Eye (tissue), 1 donor: ENCODE data around the gene NUP98.

Source experiments
- DNase-seq: peaks from one replicate; pipeline ENCODE4 v3.0.0-alpha.2; 2015

Gene NUP98

DNA sequence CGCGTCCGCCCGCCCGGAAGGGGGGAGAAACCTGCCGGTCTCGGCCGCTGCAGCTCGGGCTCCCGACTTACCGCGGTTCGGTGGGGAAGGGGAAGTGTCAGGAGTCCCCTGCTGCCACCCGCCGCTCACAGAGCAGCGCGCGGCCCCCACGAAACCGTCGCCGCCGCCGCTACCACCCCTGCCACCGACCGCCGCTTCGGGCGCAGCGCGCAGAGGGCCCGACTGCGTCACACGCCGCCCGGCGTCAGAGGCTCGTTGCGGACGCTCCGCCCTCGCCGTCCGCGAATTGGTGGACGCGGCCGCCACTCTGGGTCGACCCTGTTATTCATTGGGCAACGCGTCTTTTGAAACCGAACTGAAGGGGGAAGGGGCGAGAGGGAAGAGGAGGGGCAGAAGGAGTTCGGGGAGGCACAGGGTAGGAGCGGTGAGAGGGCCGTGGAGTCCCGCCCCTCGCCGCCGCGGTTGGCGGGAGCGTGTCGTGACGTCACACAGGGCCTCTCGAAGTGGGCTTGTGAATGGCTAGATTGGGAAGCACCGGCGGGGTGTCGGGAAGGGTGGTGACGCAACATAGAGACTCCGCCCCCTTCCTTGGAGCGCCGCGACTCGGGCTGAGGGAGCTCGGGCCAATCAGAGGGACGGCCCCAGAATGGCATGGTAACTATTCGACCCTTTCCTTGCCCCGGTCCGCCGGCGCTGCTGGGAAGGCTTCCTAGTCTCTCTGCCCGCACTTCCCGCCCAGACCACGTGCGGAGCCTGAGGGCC is at the start of gene NUP98:
TSS of gene NUP98 (minus strand) at position 226 of the 762 bp plus-strand sequence. CDS start 15,437 bp downstream, outside the sequence.
- peak; percentile 100 for DNase-seq

DNA sequence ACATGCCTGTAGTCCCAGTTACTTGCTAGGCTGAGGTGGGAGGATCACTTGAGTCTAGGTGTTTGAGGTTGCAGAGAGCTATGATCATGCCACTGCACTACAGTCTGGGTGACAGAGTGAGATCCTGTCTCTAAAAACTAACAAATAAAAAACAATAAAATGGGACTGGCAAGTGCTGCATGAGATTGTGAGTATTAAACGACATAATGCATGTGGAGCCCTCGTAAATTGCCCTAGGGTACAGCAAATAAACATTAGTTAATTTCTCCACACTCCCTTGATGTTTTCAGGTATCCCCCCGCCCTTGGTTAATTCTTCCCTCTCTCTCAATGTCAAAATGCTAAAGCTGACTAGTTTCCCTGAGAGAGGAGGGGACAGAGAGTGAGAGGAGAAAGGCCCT is 48.3 kb upstream of the NUP98 start:
- no peak for DNase-seq

DNA sequence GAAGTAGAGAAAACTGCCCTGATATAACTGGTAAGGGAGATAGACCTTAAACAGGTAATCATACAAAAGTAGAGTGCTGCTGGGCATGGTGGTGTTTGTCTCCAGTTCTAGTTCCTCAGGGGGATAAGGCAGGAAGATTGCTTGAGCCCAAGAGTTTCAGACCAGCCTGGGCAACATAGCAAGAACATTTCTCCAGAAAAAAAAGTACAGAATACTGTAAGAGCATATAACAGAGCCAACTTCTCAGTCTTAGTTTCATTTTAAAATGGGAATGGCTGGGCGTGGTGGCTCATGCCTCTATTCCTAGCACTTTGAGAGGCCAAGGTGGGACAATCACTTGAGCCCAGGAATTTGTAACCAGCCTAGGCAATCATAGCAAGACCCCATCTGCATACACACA is 47.9 kb upstream of the NUP98 start:
- DNase-seq = no peak

DNA sequence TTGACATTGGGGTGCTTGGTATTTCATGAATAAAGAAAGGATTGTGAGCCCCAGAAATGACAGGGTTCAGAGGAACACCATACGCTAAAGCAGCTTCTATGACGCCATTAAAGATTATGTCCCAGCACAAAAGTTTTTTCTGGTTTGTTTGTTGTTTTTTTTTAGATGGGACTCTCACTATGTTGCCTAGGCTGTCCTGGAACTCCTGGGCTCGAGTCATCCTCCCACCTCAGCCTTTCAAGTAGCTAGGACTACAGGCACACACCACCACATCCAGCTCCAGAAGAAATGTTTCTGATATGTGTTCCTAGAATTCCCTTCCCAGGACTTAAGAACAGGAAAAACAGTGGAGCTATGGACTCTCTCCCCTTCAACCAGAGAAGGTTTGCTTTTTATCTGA is 46.0 kb upstream of the NUP98 start:
- DNase-seq = no peak

DNA sequence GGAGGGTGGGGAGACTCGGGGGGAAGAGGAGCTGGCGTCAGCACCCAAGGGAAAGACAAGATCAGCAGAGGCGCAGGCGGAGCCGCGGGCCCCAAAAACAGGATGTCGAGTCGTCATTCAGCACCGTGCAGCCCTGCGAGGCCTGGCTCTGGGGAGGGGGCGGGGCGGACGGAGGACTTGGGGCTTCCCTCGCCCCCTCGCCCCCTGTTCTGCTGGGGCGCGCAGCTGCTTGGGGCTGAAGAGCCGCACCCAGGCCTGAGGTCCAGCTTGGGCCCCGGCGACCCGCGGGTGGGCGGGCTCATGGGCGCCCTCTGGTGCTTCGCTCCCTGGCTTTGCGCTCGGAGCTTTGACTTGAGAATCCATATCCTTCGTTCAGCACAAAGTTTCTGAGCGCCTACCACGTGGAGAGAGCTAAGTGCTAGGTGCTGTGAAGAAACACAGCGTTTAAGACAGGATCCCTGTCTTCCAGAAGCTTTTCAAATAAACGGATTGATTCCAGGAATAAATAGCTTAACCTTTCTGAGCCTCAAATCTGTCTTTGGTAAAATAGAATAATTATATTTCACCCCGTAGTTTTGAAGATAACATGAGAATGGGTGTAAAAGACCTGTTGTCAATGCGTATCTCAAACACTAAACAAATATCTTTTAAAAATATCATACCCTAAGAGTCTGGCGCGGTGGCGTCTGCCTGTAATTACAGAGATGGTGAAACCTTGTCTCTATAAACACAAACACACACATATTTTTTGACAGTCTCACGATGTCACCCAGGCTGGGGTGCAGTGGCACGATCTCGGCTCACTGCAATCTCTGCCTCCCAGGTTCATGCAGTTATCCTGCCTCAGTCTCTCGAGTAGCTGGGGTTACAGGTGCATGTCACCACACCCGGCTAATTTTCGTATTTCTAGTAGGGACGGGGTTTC is 44.3 kb upstream of the NUP98 start:
- DNase-seq = peak; percentile 91

DNA sequence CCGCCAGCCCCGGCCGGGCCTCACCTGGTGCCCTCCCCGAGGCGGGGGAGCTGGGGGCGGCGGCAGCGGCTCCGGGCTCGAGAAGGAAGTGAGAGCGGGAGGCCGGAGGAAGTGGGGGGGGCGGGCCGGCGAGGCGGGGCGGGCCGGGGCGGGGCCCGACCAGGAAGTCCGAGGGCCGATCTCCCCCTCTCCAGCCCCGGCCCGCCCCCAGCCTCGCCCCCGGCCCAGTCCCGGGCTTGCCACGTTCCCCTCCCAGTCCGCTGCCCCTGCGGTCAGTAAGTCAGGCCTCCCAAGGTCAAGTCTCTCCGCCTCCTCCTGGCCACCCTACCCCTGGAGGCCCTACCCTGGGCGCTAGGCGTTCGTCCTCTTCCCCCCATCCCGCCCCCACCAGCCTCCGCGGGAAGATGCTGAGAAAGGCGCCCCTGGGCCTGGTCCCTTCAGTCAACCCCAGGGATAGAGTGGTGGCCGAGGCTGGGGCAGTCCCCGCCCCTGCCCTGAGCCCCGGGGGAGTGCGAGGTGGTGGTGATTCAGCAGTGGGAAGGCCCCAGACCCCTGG is 43.6 kb upstream of the NUP98 start, which contains the start of gene RHOG:
TSS of gene RHOG (minus strand) at position 90 of the 556 bp plus-strand sequence. CDS start 12,821 bp downstream, outside the sequence.
- no peak for DNase-seq

DNA sequence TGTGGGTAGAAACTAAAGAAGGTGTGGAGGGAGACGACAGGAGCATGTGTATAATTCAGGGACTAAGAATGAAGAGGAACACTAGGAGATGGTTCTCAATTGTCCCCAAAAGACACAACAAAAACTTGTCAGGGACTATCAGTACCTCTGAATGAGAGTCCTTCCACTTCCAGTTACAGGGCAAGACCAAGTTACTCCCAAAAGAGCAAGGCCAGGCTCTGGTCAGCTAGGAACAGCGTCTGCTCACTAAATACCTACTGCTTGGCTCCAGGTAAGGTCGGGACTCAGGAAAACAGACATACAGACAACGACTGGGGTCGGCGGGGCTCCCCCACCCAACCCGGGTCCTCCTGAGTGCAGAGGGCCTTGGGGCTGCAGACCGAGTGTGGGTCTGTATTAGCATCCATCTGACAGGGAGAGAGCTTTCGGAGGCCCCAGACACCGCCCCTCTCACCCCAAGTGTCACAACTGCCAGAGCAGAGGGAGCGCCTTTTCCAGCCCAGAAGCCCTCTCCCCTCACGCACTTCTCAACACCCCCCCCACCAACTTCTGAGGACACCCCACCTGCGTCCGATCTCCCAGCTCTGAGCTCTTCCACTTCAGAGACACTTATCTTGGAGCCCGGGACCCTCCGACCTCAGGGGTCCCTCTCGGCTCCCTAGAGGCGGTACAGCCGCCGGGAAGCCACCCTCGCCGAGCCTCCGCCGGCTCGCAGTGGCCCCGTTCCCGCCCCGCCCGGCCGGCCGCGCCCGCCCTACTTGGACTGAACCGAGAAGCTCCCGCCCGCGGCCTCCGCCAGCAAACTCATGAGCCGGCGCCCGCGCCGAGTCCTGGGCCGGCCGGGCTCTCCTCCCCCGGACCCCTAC is 42.9 kb upstream of the NUP98 start:
- DNase-seq = peak; percentile 76

DNA sequence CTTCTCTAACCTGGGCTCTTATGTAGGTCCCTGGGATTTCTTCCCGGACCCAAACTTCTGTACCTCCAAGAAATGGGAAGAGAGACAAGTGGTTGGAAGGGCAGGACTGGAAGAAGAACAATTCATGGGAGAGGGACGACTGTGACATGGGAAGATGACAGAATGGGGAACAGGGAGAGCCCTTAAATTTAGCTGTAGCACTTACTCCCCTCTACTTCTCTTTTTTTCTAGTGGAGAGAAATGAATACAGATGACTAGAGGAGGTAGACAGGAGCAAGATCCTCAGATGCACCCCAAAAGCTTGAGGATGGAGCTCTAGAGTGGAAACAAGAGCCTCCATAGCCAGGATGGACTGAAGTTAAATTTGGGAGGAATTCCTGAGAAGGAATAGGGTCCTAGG is 41.1 kb upstream of the NUP98 start:
- DNase-seq = no peak

DNA sequence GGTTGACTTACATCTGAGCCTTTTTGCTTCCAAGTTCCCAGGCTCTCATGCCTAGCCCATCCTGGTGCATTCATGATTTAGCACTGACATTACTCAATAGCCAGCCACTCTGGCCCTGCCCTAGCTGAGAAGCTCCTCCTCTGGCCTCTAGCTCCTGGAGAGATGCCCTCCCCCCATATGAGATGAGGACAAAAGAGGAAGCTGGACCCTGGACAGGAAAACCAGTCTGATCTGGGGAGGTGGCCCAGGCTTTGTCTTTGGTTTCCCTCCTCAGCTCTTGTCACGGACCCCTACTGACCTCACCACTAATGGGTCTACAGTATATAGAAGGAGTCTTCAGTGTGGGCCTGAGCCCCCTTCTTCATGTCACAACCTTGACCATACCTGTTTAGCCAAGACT is 40.4 kb upstream of the NUP98 start:
- no peak for DNase-seq

DNA sequence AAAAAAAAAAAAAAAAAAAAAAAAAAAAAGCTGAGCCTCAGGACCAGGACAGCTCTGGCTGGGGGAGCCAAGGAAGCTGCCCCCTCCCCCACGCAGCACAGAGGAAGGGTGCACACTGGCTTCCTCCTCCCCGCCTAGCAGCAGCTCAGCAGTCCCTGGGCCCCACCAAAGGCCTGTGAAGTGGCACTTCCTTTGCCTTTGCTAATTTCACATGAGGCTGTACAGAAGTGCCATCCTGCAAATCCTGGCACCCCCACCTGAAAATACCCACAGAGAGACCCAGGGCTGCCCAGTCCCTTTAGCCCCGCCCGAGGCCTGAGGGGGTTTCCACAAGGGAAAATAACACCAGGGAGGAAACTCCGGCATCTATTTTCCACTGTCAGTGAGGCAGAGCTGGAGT is 39.5 kb upstream of the NUP98 start:
- DNase-seq = no peak

DNA sequence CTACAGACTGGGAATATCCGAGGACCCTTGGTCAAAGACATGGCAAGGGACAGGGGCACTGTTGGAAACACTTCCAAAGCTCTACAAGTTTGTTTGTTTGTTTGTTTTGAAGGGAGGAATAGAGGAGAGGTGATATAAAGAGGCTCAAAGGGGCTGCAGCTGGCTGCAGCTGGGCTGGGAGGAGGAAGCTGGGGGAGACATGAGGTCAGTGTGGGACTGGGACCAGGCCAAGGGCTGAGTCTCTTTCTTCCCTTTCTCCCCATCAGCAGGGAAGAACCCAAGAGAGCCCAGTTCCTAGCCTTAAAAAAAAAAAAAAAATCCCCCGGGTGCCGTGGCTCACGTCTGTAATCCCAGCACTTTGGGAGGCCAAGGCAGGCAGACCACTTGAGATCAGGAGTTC is 38.4 kb upstream of the NUP98 start:
- DNase-seq = no peak

DNA sequence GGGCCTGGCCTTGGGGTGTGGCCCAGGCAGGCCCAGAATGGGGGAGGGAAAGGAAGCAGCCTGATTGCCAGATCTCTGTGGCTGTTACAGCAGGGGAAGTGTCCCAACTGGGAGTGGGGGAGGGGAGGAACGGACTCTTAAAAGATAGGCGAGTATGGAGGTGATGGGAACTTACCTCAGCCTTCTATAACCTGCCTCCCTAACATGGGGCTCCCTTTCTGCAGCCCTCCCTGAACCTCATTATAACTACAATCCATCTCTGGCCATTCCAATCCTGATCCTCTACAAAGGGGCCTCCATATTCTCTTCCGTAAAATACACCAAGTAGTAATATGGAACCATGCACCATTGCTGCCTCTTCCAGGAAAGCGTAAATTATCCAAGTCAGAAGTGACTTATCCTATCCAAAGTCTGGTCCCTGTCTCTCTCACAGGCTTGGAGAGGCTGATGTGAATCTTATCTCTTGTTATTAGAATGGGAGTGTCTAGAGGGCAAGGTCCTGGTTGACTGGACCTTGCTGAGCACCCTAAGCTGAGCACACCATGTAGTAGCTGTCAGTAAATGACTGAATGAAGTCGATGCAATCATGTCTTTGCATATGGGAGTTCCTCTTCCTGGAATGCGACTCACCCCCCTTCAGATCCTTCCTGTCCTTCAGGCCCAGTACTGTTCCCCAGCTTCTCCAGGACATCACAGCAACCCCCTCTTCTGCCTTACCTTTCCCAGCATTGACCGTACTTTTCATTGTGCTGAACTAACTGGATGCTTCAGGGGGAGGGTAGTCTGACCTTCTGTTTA is 37.5 kb upstream of the NUP98 start:
- DNase-seq = no peak

DNA sequence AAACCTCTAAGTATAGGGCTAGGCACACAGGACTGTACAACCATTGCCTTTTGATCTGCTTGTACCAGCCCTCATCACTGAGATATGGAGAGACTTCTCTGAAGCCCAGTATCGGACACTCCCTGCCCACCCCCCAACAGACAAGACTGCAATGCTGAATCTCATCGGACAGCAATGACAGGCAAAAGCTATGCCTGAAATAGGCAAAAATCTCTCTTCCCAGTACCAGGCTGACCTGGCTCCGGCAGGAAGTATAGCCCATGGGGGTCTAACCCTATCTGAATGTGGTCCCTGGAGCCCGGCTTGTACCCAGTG is 37.0 kb upstream of the NUP98 start:
- no peak for DNase-seq

DNA sequence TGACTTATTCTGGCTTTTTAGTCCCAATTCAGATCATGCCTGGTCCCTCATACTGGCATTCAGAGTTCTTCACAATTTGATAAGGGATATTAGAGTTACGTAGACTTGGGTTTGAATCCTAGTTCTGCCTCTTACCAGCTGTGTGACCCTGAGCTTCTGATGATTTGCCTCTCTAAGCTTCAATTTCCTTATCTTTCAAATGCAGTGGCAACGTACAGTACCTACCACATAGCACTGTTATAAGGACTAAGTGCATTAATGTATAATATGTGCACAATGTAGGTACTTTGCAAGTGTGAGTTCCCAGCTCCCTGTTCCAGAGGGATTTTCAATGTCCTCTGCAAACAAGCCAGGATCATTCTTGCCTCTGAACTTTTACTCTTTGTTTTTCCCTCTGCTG is 36.1 kb upstream of the NUP98 start:
- no peak for DNase-seq

DNA sequence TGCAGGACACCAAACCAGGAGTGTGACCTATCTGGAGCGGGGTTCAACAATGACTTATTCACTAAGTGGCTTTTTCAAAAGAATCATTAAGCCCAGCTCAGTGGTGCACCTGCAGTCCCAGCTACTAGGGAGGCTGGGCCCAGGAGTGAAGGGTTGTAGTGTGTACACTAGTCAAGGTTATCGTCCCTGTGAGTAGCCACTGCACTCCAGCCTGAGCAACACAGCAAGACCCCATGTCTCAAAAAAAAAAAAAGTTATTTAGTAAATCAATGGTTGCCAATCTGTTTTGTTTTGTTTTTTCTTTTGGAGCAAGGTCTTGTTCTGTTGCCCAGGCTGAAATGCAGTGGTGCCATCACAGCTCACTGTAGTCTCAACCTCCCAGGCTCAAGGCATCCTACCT is 35.5 kb upstream of the NUP98 start:
- DNase-seq = no peak

DNA sequence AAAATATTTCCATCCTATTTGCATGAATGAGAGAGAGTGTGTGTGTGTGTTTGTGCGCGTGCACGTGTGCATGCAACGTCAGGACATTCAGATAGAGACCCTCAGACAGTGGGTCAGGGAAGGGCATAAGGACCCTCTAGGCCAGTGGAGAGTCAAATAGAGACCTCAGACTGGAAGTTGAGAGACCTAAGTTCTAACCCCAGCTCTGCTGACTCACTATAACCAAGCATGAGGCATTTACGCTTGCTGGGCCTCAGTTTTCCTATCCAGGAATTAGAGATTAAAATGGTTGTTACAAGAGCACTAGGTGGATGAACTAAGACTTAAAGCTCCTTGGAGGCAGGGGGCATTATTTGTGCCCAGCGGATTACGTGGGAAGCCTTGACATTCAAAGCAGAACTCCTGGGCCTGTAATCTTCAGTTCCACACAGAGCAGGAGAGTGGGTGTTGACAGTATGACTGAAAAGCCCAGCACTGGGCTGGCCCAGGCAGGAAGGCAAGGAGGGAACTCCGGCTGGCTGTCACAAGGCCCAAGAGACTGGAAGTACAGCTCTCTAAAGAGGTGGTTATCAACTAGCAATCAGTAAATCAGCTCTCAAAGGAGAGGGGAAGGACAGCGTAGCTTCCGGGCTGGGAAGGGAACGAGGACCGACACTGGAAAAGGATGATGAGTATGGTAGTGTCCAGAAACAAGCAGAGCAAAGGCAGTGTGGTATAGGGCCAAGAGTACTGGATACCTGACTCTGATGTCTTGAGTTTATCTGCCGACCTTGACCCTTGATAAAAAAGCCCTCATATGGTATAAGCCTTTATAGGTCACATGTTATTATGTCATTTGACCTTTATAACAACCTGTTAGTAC is 34.3 kb upstream of the NUP98 start:
- no peak for DNase-seq

DNA sequence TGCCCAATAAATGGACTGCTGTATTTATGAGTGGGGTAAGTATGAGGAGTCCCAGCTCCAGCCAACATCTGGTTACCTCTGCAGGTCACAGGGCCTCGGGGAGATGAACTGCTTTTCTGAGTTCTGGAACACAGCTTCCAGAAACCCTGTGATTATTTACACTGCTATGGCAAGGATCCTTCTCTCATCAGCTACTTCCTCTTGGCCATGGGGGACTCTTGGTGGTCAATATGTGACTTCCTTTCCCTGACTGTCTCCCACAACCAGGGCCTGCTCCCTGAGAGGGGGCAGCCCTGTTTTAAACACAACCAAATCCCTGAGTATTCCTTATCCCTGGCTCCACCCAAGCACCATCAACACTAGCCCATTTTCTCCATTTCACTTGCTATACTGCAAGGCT is 33.4 kb upstream of the NUP98 start:
- DNase-seq = no peak

DNA sequence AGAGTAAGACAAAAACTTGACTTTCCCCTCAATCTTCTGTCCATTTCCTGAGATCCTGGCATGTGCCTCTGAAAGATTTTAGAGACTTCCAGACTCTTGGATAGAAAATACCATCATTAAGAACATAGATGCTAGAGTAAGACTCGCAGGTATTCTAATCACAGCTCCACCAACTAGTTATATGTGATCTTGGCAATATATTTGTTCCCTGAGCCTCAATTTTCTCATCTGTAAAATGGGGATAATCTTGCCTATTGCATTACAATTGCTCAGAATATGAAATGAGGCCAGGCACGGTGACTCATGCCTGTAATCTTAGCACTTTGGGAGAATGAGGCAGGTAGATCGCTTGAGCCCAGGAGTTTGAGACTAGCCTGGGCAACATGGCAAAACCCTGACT is 32.7 kb upstream of the NUP98 start:
- DNase-seq = no peak

DNA sequence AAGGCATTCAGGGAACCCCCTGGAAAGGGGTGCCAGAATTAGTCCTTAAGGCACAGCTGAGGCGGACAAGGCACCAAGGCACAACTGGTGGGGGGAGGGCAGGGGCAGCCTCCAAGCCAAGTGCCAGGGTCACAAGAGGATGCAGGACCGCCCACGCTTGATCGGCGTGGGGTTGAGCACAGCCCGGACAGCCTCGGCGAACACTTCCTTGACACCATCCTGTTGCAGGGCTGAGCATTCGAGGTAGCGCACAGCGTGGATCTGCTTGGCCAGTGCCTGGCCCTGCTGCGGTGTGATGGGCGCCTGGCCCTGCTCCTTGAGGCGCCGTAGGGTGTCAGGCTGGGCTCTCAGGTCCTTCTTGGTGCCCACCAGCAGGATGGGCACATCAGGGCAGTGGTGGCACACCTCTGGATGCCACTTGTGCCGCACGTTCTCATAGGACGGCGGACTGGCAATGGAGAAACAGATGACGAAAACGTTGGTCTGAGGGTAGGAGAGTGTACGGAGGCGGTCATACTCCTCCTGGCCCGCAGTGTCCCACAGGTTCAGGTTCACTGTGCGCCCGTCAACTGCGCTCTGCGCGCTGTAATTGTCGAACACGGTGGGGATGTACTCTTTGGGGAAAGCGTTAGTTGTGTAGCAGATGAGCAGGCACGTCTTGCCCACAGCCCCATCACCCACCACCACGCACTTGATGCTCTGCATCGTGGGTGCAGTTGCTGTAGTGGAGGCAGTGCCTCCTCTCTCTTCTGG is 30.3 kb upstream of the NUP98 start:
- DNase-seq = no peak

DNA sequence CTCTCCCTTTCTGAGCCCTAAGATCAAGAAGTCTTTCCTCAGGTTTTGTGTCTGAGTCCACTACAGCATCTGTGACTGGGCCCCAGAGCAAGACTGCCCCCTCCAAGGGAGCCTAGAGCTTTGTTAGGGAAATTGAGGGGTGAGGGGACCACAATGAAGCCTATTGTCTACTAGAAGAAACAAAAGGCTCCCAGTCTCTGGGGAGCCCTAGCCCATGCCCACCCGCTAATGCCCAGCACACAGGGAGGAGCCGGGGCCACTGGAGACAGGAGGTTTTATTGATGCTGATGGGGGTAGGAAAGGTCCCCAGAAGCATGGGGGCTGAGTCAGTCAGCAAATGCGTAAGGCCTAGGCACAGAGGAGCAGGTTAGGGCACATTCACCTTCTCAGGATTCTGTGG is 29.4 kb upstream of the NUP98 start:
- DNase-seq = no peak
